SIG-M5 (cell line): ENCODE data around the gene EBPL.

ENCODE experiments used
- DNase-seq: peaks from one replicate; lab custom pipeline; 2025; lab: John Stamatoyannopoulos, UW

The EBPL gene

DNA sequence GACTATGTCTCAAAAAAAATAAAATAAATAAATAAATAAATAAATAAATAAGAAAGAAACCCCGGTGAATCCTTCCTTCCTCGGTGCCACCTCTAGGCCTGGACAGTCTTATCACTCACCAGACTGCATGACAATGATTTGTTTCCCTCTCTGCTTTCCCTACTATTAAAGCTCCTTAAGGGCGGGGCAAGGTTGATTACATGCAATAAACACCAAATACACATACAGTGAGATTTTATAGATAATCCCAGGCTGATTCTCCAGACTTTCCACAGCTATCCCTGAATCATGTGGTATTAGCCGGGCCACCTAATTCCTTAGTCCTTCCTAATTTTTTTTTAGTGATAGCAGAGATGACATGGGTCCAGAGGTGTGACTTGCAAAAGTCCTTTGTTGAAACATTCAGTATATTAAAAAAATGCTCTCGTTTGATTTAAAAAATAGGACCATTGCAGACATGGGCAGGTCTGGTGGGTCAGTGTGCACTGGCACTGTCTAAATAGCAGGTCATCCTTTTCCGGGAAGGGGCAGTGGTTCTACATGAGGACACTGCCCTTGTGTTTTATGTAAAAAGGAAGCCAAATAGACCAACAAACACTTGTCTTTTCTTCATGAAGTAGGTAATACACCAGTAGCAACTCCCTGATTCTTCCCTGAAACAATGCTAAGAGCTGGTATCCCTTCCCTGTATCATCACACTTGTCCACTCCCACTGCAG, 14.5 kb downstream of the EBPL start:
- DNase-seq, result no peak

DNA sequence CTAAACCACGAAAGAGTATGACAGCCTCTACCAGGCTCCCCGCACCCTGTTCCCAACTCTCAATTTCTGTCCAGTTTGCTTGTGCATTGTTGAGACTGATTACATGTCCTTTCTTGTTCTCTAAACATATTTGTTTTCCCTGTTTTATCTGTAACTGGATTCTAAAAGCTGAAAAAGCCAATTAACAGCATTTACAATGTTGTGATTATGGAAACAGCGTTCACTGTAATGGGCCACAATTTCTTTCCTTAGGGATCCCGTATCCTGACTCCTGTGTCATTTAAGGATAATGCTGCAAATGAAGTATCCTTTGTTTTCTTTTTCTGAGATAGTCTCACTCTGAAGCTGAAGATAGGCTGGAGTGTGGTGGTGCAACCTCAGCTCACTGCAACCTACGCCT, 20.5 kb downstream of the EBPL start:
- no peak for DNase-seq

DNA sequence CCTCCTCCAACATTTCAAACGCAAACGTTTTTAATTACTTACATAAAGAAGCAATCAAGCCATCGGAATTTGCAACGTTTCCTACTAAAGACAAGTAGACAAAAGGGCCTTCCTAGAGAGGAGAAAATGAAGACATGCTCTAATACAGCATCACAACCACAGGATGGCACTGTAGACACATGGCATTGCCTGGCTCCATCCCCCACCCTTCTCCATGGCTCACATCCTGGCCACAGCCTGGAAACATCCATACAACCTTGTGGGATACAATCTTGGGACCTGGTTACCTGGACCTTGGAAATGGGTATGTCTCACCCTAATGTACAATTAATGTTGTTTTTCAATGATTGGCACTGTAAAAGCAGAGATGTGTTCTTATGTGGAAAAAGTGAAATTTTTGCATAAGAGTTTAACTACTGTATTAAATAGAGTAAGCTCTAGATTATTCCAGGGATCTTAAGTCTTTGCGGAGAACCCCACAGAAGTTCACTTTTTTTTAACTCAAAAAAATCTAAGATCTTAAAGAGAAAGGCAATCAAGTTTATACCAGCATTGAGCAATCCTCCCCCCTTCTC, 21.5 kb downstream of the EBPL start:
- DNase-seq, result no peak

DNA sequence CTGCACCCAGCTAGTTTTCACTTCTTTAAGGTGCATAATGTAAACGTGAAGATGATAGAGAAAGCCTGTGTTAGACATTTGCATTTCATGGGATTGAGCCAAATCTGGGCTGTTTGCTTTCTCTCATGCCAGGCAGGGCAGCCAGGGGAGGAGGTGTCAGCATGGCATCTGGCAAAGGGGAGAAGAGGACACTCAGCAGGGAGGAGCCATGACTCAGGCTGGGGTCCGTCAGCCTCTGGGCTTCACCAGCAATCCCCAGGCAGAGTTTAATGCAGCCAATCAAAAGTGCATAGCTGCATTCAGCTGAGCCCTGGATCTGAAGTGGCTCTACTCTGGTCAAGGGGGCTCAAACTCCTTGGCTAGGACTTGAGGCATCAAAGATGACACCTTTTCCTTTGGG, 23.5 kb downstream of the EBPL start:
- DNase-seq, result no peak

DNA sequence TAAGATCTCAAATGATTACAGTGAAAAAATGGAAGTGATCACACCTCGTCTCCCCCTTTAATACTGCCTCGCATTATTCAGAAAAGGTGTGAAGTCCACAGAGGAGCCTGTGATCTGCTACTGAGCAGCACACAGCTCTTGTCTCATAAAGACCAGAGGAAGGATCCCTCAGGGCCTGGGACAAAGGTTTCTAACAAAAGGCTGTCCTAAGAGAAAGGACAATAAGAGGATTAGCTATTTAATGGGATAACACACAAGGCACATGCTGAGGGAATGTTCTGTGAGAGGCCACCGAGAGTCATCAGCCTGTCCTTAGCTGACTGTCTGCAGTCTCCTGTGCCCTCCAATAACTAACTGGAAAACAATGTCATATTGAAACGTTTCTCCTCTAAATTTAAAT, 26.7 kb downstream of the EBPL start:
- no peak for DNase-seq

DNA sequence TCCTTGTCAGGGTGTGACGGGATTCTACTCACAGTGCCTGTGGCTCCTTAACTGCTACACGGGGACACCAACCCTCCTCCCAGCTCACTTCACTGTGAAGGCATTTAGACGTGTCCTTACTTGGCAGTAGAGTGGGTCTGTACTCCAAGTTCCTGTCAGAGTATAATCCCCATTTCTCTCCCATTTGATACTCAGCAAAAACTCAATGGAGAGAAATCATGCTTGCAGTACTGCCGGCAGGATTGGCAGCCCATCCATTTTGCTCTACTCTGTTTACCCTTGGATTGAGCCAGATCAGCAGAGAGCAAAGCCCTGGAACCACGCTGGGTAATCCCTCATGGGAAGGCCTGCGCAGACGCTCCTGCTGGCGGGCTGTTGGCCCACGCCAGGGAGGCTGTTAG, 34.0 kb downstream of the EBPL start:
- DNase-seq, result no peak

DNA sequence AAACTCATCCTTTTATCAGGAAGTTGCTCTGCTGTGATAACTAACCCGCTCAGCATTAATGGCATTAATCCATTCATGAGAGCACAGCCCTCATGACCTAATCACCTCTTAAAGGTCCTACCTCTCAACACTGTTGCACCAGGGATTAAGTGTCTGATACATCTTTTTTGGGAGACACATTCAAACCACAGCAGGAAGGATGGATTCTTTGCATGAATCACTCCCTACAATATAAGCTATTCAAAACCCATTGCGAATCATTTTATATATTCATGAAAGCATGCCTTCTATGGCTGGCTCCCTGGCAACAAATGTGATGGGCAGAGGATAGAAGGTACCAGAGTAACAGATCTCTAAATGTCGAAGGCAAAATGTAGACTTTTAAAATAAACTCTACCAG, 35.4 kb downstream of the EBPL start:
- DNase-seq, result no peak

DNA sequence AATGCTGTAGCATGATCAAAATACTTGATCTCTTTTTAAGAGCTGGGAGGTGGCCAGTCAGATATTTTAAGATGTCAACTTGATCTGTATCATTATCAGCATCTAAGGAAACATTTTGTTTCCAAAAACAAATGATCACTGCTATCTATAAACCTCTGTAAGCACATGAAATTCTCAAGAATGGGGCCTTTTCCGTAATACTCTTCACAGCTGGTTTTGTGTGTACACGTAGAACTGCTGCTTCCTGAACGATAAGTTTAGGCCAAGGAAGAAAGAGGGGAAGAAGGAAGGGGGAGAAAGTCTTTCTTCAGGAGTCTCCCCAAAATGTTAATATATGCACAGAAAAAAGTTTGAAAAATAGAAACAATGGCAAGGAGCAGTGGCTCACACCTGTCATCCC, 37.3 kb downstream of the EBPL start:
- no peak for DNase-seq

DNA sequence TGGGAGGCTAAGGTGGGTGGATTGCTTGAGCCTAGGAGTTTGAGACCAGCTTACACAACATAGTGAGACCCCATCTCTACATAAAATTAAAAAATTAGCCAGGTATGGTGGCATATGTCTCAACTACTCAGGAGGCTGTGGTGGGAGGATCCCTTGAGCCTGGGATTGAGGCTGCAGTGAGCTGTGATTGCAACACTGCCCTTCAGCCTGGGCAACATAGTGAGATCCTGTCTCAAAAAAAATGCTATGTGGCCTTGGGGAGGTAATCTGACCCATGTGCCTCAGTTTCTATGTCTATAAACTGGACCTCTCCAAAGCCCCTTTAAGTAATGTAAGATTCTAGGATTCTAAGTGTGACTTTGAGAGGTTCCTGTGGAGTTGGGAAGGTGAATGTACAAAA, 37.8 kb downstream of the EBPL start:
- DNase-seq, result no peak

DNA sequence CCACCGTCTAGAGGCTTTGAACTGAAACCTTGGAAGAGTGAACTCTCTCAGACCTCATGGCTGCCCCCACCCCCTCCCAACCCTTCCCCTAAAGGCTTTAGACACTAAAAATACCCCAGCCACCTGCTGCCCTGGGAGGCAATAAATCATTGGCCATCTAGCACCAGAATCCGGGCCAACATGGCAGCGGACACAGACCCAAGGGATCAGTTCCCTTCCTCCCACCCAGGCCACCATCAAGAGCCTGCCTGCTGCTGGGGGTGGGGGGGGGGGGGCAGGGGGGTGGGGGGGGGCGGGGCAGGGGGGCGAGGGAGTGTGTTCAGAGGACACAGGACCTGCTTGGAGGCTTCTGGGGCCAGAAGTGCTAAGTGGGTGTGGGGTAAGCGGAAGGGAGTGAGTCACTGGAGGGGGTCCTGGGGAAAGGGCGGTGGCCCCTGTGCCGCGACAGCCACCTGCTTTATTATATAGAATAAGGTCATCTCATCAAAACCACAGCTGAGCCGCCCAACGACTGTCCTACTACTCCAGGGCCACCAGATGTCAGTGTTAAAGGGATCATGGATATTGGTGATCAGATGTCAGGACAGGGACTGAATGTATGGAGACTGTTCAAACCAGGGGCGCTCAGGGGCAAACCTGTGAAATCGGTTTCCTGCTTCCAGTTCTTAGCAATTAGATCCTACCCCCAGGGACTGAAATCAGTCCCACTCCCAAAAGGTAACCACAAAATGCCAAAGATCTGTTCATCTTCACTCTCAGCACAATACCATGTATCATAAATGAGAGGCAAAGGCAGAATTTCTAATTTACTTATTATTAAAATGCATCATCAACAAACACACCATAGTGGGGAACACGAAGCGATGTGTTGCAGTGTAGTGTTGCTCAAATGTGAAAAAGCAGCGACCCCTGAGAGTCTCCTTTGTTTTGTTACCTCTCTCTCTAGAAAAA, 38.7 kb downstream of the EBPL start:
- DNase-seq, result no peak

DNA sequence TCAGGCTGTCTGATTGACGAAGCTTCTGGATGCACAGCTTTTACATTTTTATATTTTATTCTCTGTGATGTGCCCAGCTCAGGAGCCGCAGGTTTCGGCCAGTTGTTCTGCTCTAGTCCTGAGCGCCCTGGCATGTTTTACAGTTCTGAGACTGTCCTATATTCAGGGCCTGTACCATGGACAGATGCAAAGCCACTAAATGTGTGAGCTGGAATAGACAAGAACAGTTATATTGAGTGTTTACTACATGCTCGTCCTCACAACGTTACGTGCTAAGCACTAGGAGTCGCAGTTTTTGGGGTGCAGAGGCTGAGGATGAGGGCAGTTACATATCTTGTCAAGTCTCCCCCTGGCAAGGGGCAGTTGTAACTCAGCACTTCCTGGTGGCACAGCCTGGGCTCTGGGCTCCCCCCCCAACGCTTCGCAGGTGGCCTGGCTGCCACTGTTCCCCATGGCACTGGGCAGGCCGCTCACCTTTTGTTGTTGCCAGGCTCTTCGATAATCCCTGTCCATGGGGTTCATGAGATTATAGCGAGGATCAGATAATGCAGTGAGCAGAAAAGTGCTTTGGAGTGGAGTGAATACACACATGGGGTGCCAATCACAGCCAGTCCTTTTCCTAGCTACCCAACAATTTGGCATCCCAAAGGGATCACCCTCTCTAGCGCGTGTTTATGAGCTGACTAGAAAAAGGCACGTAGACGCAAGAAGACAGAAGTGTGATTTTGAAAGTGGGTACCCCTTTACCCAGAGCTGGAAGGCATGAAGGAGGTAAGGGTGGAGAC, 39.5 kb downstream of the EBPL start:
- DNase-seq, result no peak

DNA sequence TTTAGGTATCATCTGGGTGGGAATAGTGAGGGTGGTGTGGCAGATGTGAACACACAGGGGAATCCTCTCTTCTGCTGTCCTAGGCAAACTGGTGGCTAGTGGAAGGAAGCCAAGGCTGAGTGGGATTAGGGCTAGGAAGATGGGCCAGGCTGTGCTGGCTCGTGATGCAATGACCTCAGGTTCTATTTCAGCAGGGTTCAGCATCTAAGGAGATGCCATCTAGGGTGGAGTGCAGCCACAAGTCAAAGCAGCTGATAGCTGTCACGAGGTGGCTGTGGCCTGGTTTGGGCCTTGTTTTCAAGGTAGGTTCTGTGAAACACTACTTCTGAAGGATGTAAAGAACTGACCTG, 41.3 kb downstream of the EBPL start:
- DNase-seq, result no peak

DNA sequence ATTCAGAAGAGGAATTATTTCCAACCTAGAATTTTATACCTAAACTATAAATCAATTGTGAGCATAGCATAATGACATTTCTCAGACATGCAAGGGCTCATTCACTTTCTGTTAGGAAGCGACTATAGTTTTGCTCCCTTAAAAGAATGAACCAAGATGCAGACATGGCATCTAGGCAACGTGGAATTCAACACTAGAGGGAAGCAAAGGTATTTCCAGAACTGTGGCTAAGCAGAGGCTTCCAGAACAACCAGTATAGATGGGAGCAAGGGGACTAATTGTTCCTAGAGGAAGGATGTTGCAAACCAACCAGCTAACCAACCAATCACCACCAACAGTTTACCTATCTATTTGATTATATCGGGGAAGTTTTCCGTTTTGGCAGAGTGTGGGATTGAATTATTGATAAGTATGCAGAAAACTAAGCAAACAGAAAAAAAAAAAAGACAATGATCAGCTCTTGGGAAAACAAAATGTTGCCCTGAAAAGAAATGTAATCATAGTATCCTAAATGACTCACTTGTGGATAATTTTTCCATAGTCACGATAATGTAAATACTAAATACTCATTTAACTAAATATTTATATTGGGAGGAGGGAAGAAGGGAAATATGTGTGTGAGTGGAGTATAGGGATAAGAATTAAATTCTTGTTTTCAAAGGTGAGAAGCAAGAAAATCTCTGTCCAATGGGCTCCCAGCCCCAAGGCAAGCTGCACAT, 41.9 kb downstream of the EBPL start:
- DNase-seq, result no peak

DNA sequence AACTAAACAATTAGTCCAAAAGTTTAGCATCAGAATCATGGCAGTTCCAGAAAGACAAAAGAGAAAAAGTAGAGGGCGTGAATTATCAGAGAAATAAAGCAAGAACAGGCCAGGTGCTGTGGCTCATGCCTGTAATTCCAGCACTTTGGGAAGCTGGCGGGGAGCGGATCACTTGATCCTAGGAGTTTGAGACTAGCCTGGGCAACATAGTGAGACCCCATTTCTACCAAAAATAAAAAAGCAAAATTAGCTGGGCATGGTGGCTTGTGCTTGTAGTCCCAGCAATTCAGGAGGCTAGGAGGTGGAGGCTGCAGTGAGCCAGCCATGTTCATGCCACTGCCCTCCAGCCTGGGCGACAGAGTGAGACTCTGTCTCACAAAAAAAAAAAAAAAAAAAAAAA, 44.6 kb downstream of the EBPL start:
- no peak for DNase-seq

DNA sequence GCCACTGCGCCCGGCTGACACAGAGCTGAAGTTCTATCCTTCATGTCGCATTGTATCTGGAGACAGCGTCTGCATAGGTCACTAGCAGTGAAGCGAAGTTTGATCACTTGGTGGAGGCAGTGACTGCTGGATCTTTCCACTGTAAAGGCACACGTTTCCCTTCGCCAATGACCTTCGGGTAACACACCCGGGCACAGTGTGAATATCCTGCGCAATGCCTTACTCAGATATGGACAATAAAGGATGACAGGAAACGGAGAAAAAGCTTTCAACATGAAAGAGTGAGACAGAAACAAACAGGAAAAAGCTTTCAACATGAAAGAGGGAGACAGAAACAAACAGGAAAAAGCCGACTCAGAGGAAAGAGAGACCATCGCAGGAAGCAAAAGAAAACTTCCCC, 45.8 kb downstream of the EBPL start:
- DNase-seq, result no peak

DNA sequence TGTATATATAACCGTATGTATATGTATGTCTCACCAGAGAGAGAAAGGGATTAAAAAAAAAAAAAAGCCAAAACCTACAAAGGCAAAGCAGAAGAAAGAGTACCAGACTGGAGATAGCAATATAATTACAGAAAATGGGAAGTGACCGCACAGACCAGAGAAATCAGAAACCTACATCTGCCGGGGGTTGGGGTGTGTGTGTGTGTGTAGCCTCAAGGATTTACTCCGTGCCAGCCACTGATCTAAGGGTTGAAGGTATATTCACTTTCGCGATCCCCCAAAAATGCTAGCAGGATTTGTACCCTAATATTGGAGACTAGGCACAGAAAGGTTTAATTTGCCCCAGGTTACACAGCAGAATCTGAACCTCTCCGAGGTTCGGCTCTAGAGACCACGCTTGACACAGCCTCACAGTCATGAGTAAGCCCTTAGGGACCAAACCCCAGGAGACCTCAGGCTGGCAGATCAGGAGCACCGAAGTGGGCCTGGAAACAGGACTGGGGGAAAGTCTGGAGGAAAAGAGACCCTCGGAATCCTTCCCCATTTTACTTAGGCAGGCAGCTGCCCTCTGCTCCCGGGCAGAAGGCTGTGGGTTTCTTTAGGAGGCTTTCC, 48.1 kb downstream of the EBPL start:
- DNase-seq, result no peak

DNA sequence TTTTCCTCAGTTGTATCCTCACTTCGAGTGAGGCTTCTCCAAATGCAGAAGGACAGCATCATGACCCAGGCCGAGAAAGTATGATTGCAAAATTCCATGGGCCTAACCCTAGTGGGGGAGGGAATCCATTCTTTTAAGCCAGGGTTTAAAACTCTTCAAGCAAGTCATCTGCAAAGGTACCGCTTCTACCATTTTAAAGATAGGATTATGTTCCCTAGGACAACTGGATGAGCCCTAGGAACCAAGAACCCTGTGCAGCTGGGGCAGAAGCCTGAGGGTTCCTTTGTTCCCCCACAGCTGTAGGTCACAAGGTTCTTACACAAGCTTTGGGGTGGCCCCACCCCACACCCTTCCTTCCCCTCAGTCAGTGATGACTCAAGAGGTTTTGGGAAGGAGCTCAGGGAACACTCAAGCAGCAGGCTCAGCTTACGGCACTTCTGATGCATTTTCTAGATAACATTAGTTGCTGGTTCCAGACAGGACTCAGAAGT, 49.4 kb downstream of the EBPL start:
- DNase-seq, result peak; percentile 47

DNA sequence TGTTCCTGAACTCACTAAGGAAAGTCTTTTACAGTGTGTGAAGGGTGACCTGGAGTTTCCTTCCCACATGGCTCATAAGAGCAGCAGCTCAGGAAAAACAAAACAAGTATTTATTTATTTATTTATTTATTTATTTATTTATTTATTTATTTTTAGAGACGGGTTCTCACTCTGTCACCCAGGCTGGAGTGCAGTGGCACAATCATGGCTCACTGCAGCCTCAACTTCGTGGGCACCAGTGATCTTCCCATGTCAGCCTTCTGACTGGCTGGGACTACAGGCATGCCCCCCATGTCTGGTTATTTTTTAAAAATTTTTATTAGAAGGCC, 52.6 kb downstream of the EBPL start:
- DNase-seq, result no peak

DNA sequence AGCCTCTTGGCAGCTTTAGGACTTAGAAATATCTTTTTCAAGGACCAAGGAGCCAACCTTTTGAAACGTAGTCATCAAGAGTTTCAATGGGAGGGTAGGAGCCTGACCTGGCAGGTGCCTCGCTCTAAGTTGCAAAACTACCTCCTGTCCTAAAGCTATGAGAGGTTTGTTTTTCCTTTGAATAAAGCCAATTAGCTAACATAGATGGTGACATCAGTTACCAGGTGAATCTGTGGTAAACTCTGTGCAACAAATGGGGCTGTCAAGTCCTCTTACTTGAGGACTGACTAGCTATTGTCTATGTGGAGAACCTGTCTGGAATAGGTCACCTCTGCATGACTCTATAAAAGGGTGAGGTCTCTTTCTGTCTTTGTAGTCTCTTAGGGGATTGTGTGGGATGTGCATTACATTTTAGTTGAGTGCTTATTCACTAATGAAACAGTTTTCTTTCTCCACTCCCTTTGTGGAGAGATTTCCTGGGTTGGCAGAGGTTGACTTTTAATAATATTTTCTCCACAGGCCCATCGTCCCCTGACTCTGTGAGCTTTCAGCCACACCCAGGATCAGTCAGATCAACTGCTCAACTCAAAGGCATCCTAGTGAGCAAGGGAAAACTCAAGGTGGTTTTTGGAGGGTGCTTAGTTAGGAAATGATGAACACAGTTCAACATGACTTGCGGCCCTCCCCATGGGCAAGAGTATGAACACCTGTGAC, 53.1 kb downstream of the EBPL start:
- DNase-seq, result no peak

DNA sequence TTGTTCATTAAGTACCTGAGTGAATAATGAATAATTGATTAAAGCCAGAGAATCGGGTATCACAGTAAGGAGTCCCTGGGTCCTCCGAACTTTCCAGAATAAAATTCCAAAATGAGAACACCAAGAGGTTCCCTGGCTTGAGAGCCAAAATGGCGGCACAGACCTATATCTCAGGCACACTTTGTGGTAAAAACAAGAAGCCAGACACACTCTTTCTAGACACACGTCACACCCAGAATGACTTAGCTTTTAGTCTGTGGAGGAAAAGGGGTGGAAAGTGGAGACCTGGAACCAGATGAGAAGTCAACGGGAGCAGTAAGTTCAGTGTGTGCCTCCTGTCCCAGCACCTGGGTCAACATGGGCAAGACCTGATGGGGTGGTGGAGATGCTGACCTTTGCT, 54.6 kb downstream of the EBPL start:
- DNase-seq, result no peak
